Transverse colon (tissue), 3 donors: ENCODE results near the gene KCNH1.

Source experiments
- EP300 ChIP-seq: sonication (generic); formaldehyde crosslinking; IDR thresholded peaks from one replicate; pipeline ENCODE4 v1.6.1; 2017; ENCODE audit warnings: antibody characterized with exemption, low read depth
- POLR2A ChIP-seq: fragments of 450-650 bp; IDR thresholded peaks from one replicate; pipeline ENCODE4 v1.6.1; 2016; ENCODE audit warnings: antibody characterized with exemption, mild to moderate bottlenecking, moderate library complexity
- TF ChIP-seq, protein P1 (sequence below), 5 experiments: fragments of 200-600 bp in 3 of 5; fragments of 450-650 bp in 2 of 5; sonication (generic) in 3 of 5; IDR thresholded peaks; 1 replicate in 2 of 5; 2 replicates in 3 of 5; pipeline ENCODE4 v1.5.1; 2016 to 2017; ENCODE audit warnings: antibody characterized with exemption in 5 of 5, inconsistent platforms in 3 of 5, mild to moderate bottlenecking in 2 of 5, moderate library complexity in 1 of 5

DNA sequence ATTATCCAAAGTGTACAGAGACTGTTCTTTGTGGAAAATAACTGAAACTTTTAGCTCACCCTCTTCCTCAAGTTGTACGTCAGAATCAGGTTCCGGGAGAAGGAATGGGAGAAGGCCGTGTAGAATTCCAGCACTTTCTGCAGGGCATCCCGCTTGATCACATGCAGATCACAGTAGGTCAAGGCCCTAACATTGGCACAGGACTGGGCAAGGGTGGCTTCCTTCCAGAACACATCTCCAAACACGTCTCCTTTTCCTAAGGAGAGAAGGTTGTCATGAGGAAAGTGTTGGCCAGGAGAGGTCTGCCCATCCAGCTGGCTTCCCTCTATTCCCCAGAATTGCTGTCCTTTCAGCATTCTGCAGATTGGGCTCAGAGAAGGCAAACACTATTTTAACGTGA, 358.7 kb downstream of the KCNH1 start:
- no peak for TF ChIP-seq EP300
- TF ChIP-seq POLR2A, result no peak
- TF ChIP-seq, protein P1, sequence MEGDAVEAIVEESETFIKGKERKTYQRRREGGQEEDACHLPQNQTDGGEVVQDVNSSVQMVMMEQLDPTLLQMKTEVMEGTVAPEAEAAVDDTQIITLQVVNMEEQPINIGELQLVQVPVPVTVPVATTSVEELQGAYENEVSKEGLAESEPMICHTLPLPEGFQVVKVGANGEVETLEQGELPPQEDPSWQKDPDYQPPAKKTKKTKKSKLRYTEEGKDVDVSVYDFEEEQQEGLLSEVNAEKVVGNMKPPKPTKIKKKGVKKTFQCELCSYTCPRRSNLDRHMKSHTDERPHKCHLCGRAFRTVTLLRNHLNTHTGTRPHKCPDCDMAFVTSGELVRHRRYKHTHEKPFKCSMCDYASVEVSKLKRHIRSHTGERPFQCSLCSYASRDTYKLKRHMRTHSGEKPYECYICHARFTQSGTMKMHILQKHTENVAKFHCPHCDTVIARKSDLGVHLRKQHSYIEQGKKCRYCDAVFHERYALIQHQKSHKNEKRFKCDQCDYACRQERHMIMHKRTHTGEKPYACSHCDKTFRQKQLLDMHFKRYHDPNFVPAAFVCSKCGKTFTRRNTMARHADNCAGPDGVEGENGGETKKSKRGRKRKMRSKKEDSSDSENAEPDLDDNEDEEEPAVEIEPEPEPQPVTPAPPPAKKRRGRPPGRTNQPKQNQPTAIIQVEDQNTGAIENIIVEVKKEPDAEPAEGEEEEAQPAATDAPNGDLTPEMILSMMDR (IDR thresholded peaks at IDR 0.05), result no peak
